Measurements from ENCODE around the gene AP5B1.
A peak's percentile ranks its signal among the peaks of the same experiment; 100 is the strongest.

AP5B1 gene

GRCh38 chr11:65801153-65801987 is 20.6 kb upstream of the AP5B1 start:
- DNase-seq, result no peak

- no peak for DNase-seq
These were observed 18.1 kb upstream of the AP5B1 start for GRCh38 chr11:65798882-65799281.

GRCh38 chr11:65797711-65798110 is 16.9 kb upstream of the AP5B1 start:
- DNase-seq, result no peak

- no peak for DNase-seq
These were observed 16.2 kb upstream of the AP5B1 start for GRCh38 chr11:65796726-65797601.

GRCh38 chr11:65794570-65795510 is 14.1 kb upstream of the AP5B1 start:
- no peak for DNase-seq

GRCh38 chr11:65793625-65794400 is 13.0 kb upstream of the AP5B1 start:
- no peak for DNase-seq

GRCh38 chr11:65793144-65793581 is 12.4 kb upstream of the AP5B1 start:
- no peak for DNase-seq

GRCh38 chr11:65792456-65792855 is 11.7 kb upstream of the AP5B1 start:
- no peak for DNase-seq

- peak; percentile 27 to 82 for DNase-seq
These were observed 11.0 kb upstream of the AP5B1 start for GRCh38 chr11:65791719-65792213.

- no peak for DNase-seq
These were observed 10.3 kb upstream of the AP5B1 start for GRCh38 chr11:65790902-65791650.

GRCh38 chr11:65790104-65790901 is 9.5 kb upstream of the AP5B1 start:
- DNase-seq, result no peak

- DNase-seq, result no peak
These were observed 8.7 kb upstream of the AP5B1 start for GRCh38 chr11:65789230-65790103.

GRCh38 chr11:65788821-65789220 is 8.0 kb upstream of the AP5B1 start:
- no peak for DNase-seq

GRCh38 chr11:65787649-65788622 is 7.2 kb upstream of the AP5B1 start:
- DNase-seq, result no peak

- no peak for DNase-seq
These were observed 6.2 kb upstream of the AP5B1 start, which contains the start of gene OVOL1 for GRCh38 chr11:65786786-65787636. Gene OVOL1, plus strand, starts transcription at chr11:65787063. Its CDS starts 311 bp downstream, at chr11:65787374.

GRCh38 chr11:65786008-65786785 is 5.4 kb upstream of the AP5B1 start:
- DNase-seq, result no peak
